Parathyroid adenoma (tissue), 2 donors: ENCODE measurements around the gene SLC34A3.

ENCODE experiments used
- H2AFZ ChIP-seq: fragments of 300-600 bp; sonication (generic); one replicate; pipeline ENCODE4 v1.7.0; 2017; ENCODE audit warnings: antibody characterized with exemption, mild to moderate bottlenecking
- H3K27ac ChIP-seq: fragments of 300-600 bp; sonication (generic); one replicate; pipeline ENCODE4 v1.7.0; 2017
- H3K27me3 ChIP-seq: fragments of 300-600 bp; sonication (generic); one replicate; pipeline ENCODE4 v1.7.0; 2017; ENCODE audit warnings: low read length; ENCODE audit not compliant: control insufficient read depth, insufficient read depth
- H3K36me3 ChIP-seq: fragments of 300-600 bp; sonication (generic); one replicate; pipeline ENCODE4 v1.7.0; 2017; ENCODE audit warnings: low read length; ENCODE audit not compliant: control insufficient read depth, insufficient read depth
- H3K4me1 ChIP-seq: fragments of 300-600 bp; sonication (generic); one replicate; pipeline ENCODE4 v1.7.0; 2017; ENCODE audit warnings: control low read depth
- H3K4me2 ChIP-seq: fragments of 300-600 bp; sonication (generic); one replicate; pipeline ENCODE4 v1.7.0; 2017; ENCODE audit warnings: low read length
- H3K4me3 ChIP-seq: fragments of 300-600 bp; sonication (generic); one replicate; pipeline ENCODE4 v1.7.0; 2017; ENCODE audit warnings: low read depth, low read length
- H3K79me2 ChIP-seq: fragments of 300-600 bp; sonication (generic); one replicate; pipeline ENCODE4 v1.7.0; 2017; ENCODE audit warnings: control low read depth
- H3K9ac ChIP-seq: fragments of 300-600 bp; sonication (generic); one replicate; pipeline ENCODE4 v1.7.0; 2017; ENCODE audit warnings: mild to moderate bottlenecking
- H3K9me3 ChIP-seq: fragments of 300-600 bp; sonication (generic); one replicate; pipeline ENCODE4 v1.7.0; 2017; ENCODE audit warnings: low read length; ENCODE audit not compliant: control insufficient read depth
- CTCF ChIP-seq: fragments of 300-600 bp; sonication (generic); IDR thresholded peaks from one replicate; pipeline ENCODE4 v1.7.0; 2017; ENCODE audit warnings: antibody characterized with exemption, mild to moderate bottlenecking
- donor health status: primary hyperparathyroidism.

The SLC34A3 gene

GRCh38 chr9:137191691-137192447 lies 38.8 kb upstream of the SLC34A3 start:
- Histone ChIP-seq H3K4me2 (no peak overlapping the region), H2AFZ (no peak overlapping the region), H3K79me2 (peaks cover 9% of the 10 kb centered on the region), H3K4me1 (peaks cover 8% of the 10 kb centered on the region), H3K27me3 (no peaks in the 10 kb centered on the region), H3K36me3 (no peaks in the 10 kb centered on the region), H3K9me3 (no peaks in the 10 kb centered on the region), H3K9ac (no peak overlapping the region), H3K27ac (no peak overlapping the region), H3K4me3 (no peak overlapping the region)
- TF ChIP-seq CTCF = no peak

- Histone ChIP-seq H2AFZ (no peak overlapping the region), H3K27ac (no peak overlapping the region), H3K27me3 (no peaks in the 10 kb centered on the region), H3K36me3 (no peaks in the 10 kb centered on the region), H3K9me3 (no peaks in the 10 kb centered on the region), H3K9ac (no peak overlapping the region), H3K4me1 (peaks cover 8% of the 10 kb centered on the region), H3K4me3 (no peak overlapping the region), H3K79me2 (peaks cover 8% of the 10 kb centered on the region), H3K4me2 (no peak overlapping the region)
- TF ChIP-seq CTCF = no peak
These were observed 38.3 kb upstream of the SLC34A3 start for GRCh38 chr9:137192448-137192780.

- no peak overlapping the region for H2AFZ ChIP-seq
- H3K79me2 ChIP-seq = peaks cover 5% of the 10 kb centered on the region
- H3K4me2 ChIP-seq = no peak overlapping the region
- H3K4me1 ChIP-seq = peaks cover 5% of the 10 kb centered on the region
- no peaks in the 10 kb centered on the region for H3K9me3 ChIP-seq
- TF ChIP-seq CTCF = no peak
- H3K9ac ChIP-seq = no peak overlapping the region
- H3K36me3 ChIP-seq = no peaks in the 10 kb centered on the region
- H3K27me3 ChIP-seq = no peaks in the 10 kb centered on the region
- no peak overlapping the region for H3K27ac ChIP-seq
- H3K4me3 ChIP-seq = no peak overlapping the region
These were observed 37.8 kb upstream of the SLC34A3 start for GRCh38 chr9:137192859-137193258.

GRCh38 chr9:137193771-137194170 lies 36.9 kb upstream of the SLC34A3 start:
- no peaks in the 10 kb centered on the region for H3K27me3 ChIP-seq
- H3K9ac ChIP-seq = no peak overlapping the region
- H3K4me3 ChIP-seq = no peak overlapping the region
- no peak overlapping the region for H2AFZ ChIP-seq
- H3K36me3 ChIP-seq = no peaks in the 10 kb centered on the region
- H3K4me1 ChIP-seq = peaks cover 5% of the 10 kb centered on the region
- H3K4me2 ChIP-seq = no peak overlapping the region
- no peaks in the 10 kb centered on the region for H3K9me3 ChIP-seq
- no peak overlapping the region for H3K27ac ChIP-seq
- peaks cover 9% of the 10 kb centered on the region for H3K79me2 ChIP-seq
- no peak for TF ChIP-seq CTCF

GRCh38 chr9:137194388-137194787 lies 36.3 kb upstream of the SLC34A3 start:
- Histone ChIP-seq H3K27ac (no peak overlapping the region), H3K4me3 (no peak overlapping the region), H3K9me3 (no peaks in the 10 kb centered on the region), H2AFZ (no peak overlapping the region), H3K4me2 (no peak overlapping the region), H3K79me2 (peaks cover 9% of the 10 kb centered on the region), H3K9ac (no peak overlapping the region), H3K4me1 (peaks cover 9% of the 10 kb centered on the region), H3K27me3 (no peaks in the 10 kb centered on the region), H3K36me3 (no peaks in the 10 kb centered on the region)
- TF ChIP-seq CTCF = no peak
